ENCODE measurements around the gene RBM23. TPM values are rescaled to one million over a fixed set of nuclear protein-coding genes. Genes with fewer than 3 reads are reported as not detected.
A peak's percentile ranks its signal among the peaks of the same experiment; 100 is the strongest.

The RBM23 gene
- total and polyA plus RNA-seq, 9 of the 15 experiments (the other 6 are each of a cell fraction or from before 2014, with no cell fraction given) = 46.0 to 102 (median 58.5) TPM

GRCh38 chr14:22870811-22871223, 48.1 kb downstream of the RBM23 start (continued):
- TF ChIP-seq ESRRA (IDR thresholded peaks at IDR 0.05; ENCODE audit: borderline replicate concordance, low read depth) (peak; percentile 14; the same call in 1 of the 2 replicates), CEBPG (CRISPR knock-in tag; IDR thresholded peaks at IDR 0.05) (peak; percentile 20; the same call in 1 of the 2 replicates), CEBPG (tag; conservative IDR thresholded peaks at IDR 0.05 in 1 of 2, IDR thresholded peaks at IDR 0.05 in 1 of 2) (peak; percentile 25 to 33; a peak in 2 of 4 replicates), RBM39 (optimal IDR thresholded peaks at IDR 0.05; ENCODE audit: low read depth, low read length) (no peak), BCOR (IDR thresholded peaks at IDR 0.05) (peak; percentile 82), CHD1 (IDR thresholded peaks at IDR 0.05; ENCODE audit: low read length) (no peak), CGGBP1 (CRISPR knock-in tag; IDR thresholded peaks at IDR 0.05) (no peak), RNF219 (CRISPR knock-in tag; IDR thresholded peaks at IDR 0.05) (no peak), PRMT5 (CRISPR knock-in tag; IDR thresholded peaks at IDR 0.05) (no peak), CXXC5 (CRISPR knock-in tag; IDR thresholded peaks at IDR 0.05) (no peak), ETV6 (IDR thresholded peaks at IDR 0.05; ENCODE audit: borderline replicate concordance in 1 of 2, low read depth in 2 of 2, low read length in 1 of 2) (peak in 1 of 2 experiments; percentile 74; a peak in 1 of 4 replicates), ETV6 (CRISPR knock-in tag; IDR thresholded peaks at IDR 0.05; ENCODE audit: borderline replicate concordance) (no peak), PATZ1 (CRISPR knock-in tag; IDR thresholded peaks at IDR 0.05; ENCODE audit: borderline replicate concordance) (no peak), FOXO4 (CRISPR knock-in tag; IDR thresholded peaks at IDR 0.05) (no peak), ELF2 (CRISPR knock-in tag; IDR thresholded peaks at IDR 0.05) (peak; percentile 61; the same call in 1 of the 2 replicates), MNT (conservative IDR thresholded peaks at IDR 0.05) (0 out of 4 replicates have a peak, but pooled peaks of 1 of the 2 experiments have one; percentile 47), TAF9B (IDR thresholded peaks at IDR 0.05; ENCODE audit: partially characterized antibody) (peak; percentile 12), THRB (CRISPR knock-in tag; conservative IDR thresholded peaks at IDR 0.05) (no peak), MEF2A (IDR thresholded peaks at IDR 0.05; ENCODE audit: control insufficient read depth, low read depth, low read length) (0 out of 2 replicates have a peak, but pooled peaks have one; percentile 7), LEF1 (IDR thresholded peaks at IDR 0.05) (peak; percentile 33)

Measured in K562 (cell line).